SJSA1 (cell line): Measurements from ENCODE around the gene TMEM130. TPM values are rescaled to one million over a fixed set of nuclear protein-coding genes. Genes with fewer than 3 reads are reported as not detected.

Source experiments
- DNase-seq, 2 experiments: peaks; one replicate each; pipeline ENCODE4 v3.0.0-alpha.2; 2015 to 2020; ENCODE audit warnings: low spot score in 2 of 2, low read depth in 1 of 2
- H3K27ac ChIP-seq: fragments of 250-450 bp; sonication (Bioruptor Pico); 2 replicates; pipeline ENCODE4 v1.5.1; 2020; ENCODE audit warnings: mild to moderate bottlenecking, moderate library complexity
- H3K27me3 ChIP-seq: fragments of 250-450 bp; sonication (Bioruptor Pico); replicated peaks from 2 replicates; pipeline ENCODE4 v1.5.1; 2020; ENCODE audit warnings: mild to moderate bottlenecking, moderate library complexity
- H3K36me3 ChIP-seq: fragments of 250-450 bp; sonication (Bioruptor Pico); 2 replicates; pipeline ENCODE4 v1.5.1; 2020; ENCODE audit warnings: mild to moderate bottlenecking
- H3K4me1 ChIP-seq: fragments of 250-450 bp; sonication (Bioruptor Pico); replicated peaks from 2 replicates; pipeline ENCODE4 v1.6.1; 2021; ENCODE audit warnings: mild to moderate bottlenecking
- H3K4me3 ChIP-seq: fragments of 250-450 bp; sonication (Bioruptor Pico); 2 replicates; pipeline ENCODE4 v1.5.1; 2020; ENCODE audit warnings: mild to moderate bottlenecking
- H3K9me3 ChIP-seq: fragments of 250-450 bp; sonication (Bioruptor Pico); replicated peaks from 2 replicates; pipeline ENCODE4 v1.5.1; 2020; ENCODE audit warnings: mild to moderate bottlenecking
- total RNA-seq: library from RNA; depleted of rRNA; stranded (reverse); fragments of >200 nt; shearing (Covaris generic); gene quantifications from 2 replicates; pipeline ENCODE4 v1.2.3, GENCODE V29; 2014; rRNA removed

Gene TMEM130
- 0.72 and 1.1 TPM in 2 replicates for total RNA-seq

GRCh38 chr7:98869597-98870120 lies at the start of gene TMEM130:
TSS of gene TMEM130 (minus strand) at chr7:98870014. CDS start at chr7:98869861, 153 bp downstream.
- DNase-seq: no peak
- H3K9me3 ChIP-seq: no peaks in the 10 kb centered on the region; the same call in 1 of the 2 replicates
- peak within 1 kb of the TSS; percentile 43 for H3K4me3 ChIP-seq
- H3K27me3 ChIP-seq: no peaks in the 10 kb centered on the region
- no peaks in the 10 kb centered on the region for H3K36me3 ChIP-seq
- no peak within 1 kb of the TSS for H3K27ac ChIP-seq
- peaks cover 29% of the 10 kb centered on the region for H3K4me1 ChIP-seq

GRCh38 chr7:98917331-98917730 lies 47.5 kb upstream of the TMEM130 start:
- Histone ChIP-seq H3K36me3 (peaks cover 81% of the 10 kb centered on the region), H3K4me1 (no peaks in the 10 kb centered on the region), H3K9me3 (no peaks in the 10 kb centered on the region), H3K27me3 (no peaks in the 10 kb centered on the region), H3K27ac (no peak overlapping the region), H3K4me3 (no peak overlapping the region)
- no peak for DNase-seq

- no peaks in the 10 kb centered on the region for H3K9me3 ChIP-seq
- H3K4me1 ChIP-seq: no peaks in the 10 kb centered on the region
- no peak for DNase-seq
- H3K36me3 ChIP-seq: peaks cover 84% of the 10 kb centered on the region
- no peak overlapping the region for H3K4me3 ChIP-seq
- no peaks in the 10 kb centered on the region for H3K27me3 ChIP-seq
- no peak overlapping the region for H3K27ac ChIP-seq
These were observed 43.8 kb upstream of the TMEM130 start for GRCh38 chr7:98913612-98914011.

GRCh38 chr7:98913026-98913425 lies 43.2 kb upstream of the TMEM130 start:
- no peak for DNase-seq
- Histone ChIP-seq H3K9me3 (no peaks in the 10 kb centered on the region), H3K27ac (no peak overlapping the region), H3K4me3 (no peak overlapping the region), H3K36me3 (peaks cover 85% of the 10 kb centered on the region), H3K4me1 (no peaks in the 10 kb centered on the region), H3K27me3 (no peaks in the 10 kb centered on the region)

GRCh38 chr7:98911916-98912315 lies 42.1 kb upstream of the TMEM130 start:
- no peaks in the 10 kb centered on the region for H3K9me3 ChIP-seq
- H3K27me3 ChIP-seq: no peaks in the 10 kb centered on the region
- no peak overlapping the region for H3K4me3 ChIP-seq
- no peak overlapping the region for H3K27ac ChIP-seq
- peaks cover 86% of the 10 kb centered on the region for H3K36me3 ChIP-seq
- DNase-seq: no peak
- H3K4me1 ChIP-seq: no peaks in the 10 kb centered on the region

GRCh38 chr7:98910427-98910826 lies 40.6 kb upstream of the TMEM130 start:
- H3K36me3 ChIP-seq: peaks cover 85% of the 10 kb centered on the region
- H3K27me3 ChIP-seq: no peaks in the 10 kb centered on the region

GRCh38 chr7:98909487-98909886 lies 39.7 kb upstream of the TMEM130 start:
- H3K4me1 ChIP-seq: no peaks in the 10 kb centered on the region
- H3K9me3 ChIP-seq: no peaks in the 10 kb centered on the region
- DNase-seq: no peak
- H3K4me3 ChIP-seq: no peak overlapping the region
- H3K27me3 ChIP-seq: no peaks in the 10 kb centered on the region
- H3K36me3 ChIP-seq: peaks cover 87% of the 10 kb centered on the region
- no peak overlapping the region for H3K27ac ChIP-seq

More at GRCh38 chr7:98910427-98910826, 40.6 kb upstream of the TMEM130 start:
- no peaks in the 10 kb centered on the region for H3K4me1 ChIP-seq
- no peak for DNase-seq
- H3K9me3 ChIP-seq: no peaks in the 10 kb centered on the region
- no peak overlapping the region for H3K27ac ChIP-seq
- H3K4me3 ChIP-seq: no peak overlapping the region

- DNase-seq: no peak
- Histone ChIP-seq H3K27me3 (no peaks in the 10 kb centered on the region), H3K4me1 (no peaks in the 10 kb centered on the region), H3K36me3 (peaks cover 89% of the 10 kb centered on the region), H3K27ac (no peak overlapping the region), H3K9me3 (no peaks in the 10 kb centered on the region), H3K4me3 (no peak overlapping the region)
These were observed 38.8 kb upstream of the TMEM130 start for GRCh38 chr7:98908585-98908984.

- Histone ChIP-seq H3K27ac (no peak overlapping the region), H3K36me3 (peaks cover 87% of the 10 kb centered on the region), H3K4me3 (no peak overlapping the region), H3K9me3 (no peaks in the 10 kb centered on the region), H3K4me1 (no peaks in the 10 kb centered on the region), H3K27me3 (no peaks in the 10 kb centered on the region)
- no peak for DNase-seq
These were observed 37.8 kb upstream of the TMEM130 start for GRCh38 chr7:98907570-98907969.

- Histone ChIP-seq H3K4me1 (no peaks in the 10 kb centered on the region), H3K36me3 (peaks cover 90% of the 10 kb centered on the region), H3K27ac (no peak overlapping the region), H3K27me3 (no peaks in the 10 kb centered on the region), H3K4me3 (no peak overlapping the region), H3K9me3 (no peaks in the 10 kb centered on the region)
- DNase-seq: no peak
These were observed 33.4 kb upstream of the TMEM130 start for GRCh38 chr7:98903246-98903645.

GRCh38 chr7:98902523-98902922 lies 32.7 kb upstream of the TMEM130 start:
- no peaks in the 10 kb centered on the region for H3K4me1 ChIP-seq
- no peak for DNase-seq
- H3K9me3 ChIP-seq: no peaks in the 10 kb centered on the region
- H3K27ac ChIP-seq: no peak overlapping the region
- peaks cover 90% of the 10 kb centered on the region for H3K36me3 ChIP-seq
- no peaks in the 10 kb centered on the region for H3K27me3 ChIP-seq
- no peak overlapping the region for H3K4me3 ChIP-seq

GRCh38 chr7:98900815-98901214 lies 31.0 kb upstream of the TMEM130 start:
- Histone ChIP-seq H3K4me3 (no peak overlapping the region), H3K4me1 (no peaks in the 10 kb centered on the region), H3K9me3 (no peaks in the 10 kb centered on the region), H3K27ac (no peak overlapping the region), H3K36me3 (peaks cover 93% of the 10 kb centered on the region), H3K27me3 (no peaks in the 10 kb centered on the region)
- no peak for DNase-seq

- no peaks in the 10 kb centered on the region for H3K9me3 ChIP-seq
- H3K36me3 ChIP-seq: peaks cover 93% of the 10 kb centered on the region
- H3K27ac ChIP-seq: no peak overlapping the region
- no peak overlapping the region for H3K4me3 ChIP-seq
- no peaks in the 10 kb centered on the region for H3K4me1 ChIP-seq
- DNase-seq: no peak
- no peaks in the 10 kb centered on the region for H3K27me3 ChIP-seq
These were observed 30.0 kb upstream of the TMEM130 start for GRCh38 chr7:98899816-98900215.

- Histone ChIP-seq H3K27me3 (no peaks in the 10 kb centered on the region), H3K9me3 (no peaks in the 10 kb centered on the region), H3K4me1 (no peaks in the 10 kb centered on the region), H3K27ac (no peak overlapping the region), H3K4me3 (no peak overlapping the region), H3K36me3 (peaks cover 76% of the 10 kb centered on the region)
- DNase-seq: no peak
These were observed 22.8 kb upstream of the TMEM130 start for GRCh38 chr7:98892609-98893008.

GRCh38 chr7:98887038-98887437 lies 17.2 kb upstream of the TMEM130 start:
- peaks cover 74% of the 10 kb centered on the region for H3K36me3 ChIP-seq

More at GRCh38 chr7:98887038-98887437, 17.2 kb upstream of the TMEM130 start:
- Histone ChIP-seq H3K4me3 (no peak overlapping the region), H3K4me1 (no peaks in the 10 kb centered on the region), H3K9me3 (no peaks in the 10 kb centered on the region), H3K27me3 (no peaks in the 10 kb centered on the region), H3K27ac (no peak overlapping the region)
- DNase-seq: no peak
